Aorta (tissue), 5 donors: ENCODE data around the gene CDK5RAP3. TPM values are rescaled to one million over a fixed set of nuclear protein-coding genes. Genes with fewer than 3 reads are reported as not detected.

ENCODE experiments used
- ATAC-seq: fragments of 200-7000 bp; cut with Tn5 transposase; one replicate; pipeline ENCODE4 v1.9.1; 2022; ENCODE audit warnings: moderate library complexity; ENCODE audit not compliant: low FRiP score
- DNase-seq, 2 donors: peaks; one replicate each; pipeline ENCODE4 v3.0.0-alpha.2; 2020
- H3K27ac ChIP-seq, 2 donors: one replicate each; pipeline ENCODE4 v1.5.1; 2013; ENCODE audit warnings: low read length in 2 of 2, mild to moderate bottlenecking in 2 of 2, moderate library complexity in 2 of 2, control low read depth in 1 of 2, inconsistent platforms in 1 of 2, low read depth in 1 of 2
- H3K27me3 ChIP-seq, 2 donors: one replicate each; pipeline ENCODE4 v1.6.1; 2013; ENCODE audit warnings: control low read depth in 1 of 2, low read length in 1 of 2, mild to moderate bottlenecking in 1 of 2, moderate library complexity in 1 of 2; ENCODE audit not compliant: insufficient read depth in 2 of 2, control insufficient read depth in 1 of 2
- H3K36me3 ChIP-seq, 2 donors: one replicate each; pipeline ENCODE4 v1.6.1; 2013; ENCODE audit warnings: control low read depth in 1 of 2, low read length in 1 of 2, mild to moderate bottlenecking in 1 of 2; ENCODE audit not compliant: insufficient read depth in 2 of 2, control insufficient read depth in 1 of 2
- H3K4me1 ChIP-seq, 2 donors: one replicate each; pipeline ENCODE4 v1.6.1; 2013; ENCODE audit warnings: low read length in 2 of 2, control low read depth in 1 of 2, mild to moderate bottlenecking in 1 of 2, moderate library complexity in 1 of 2; ENCODE audit not compliant: insufficient read depth in 2 of 2, control insufficient read depth in 1 of 2
- H3K4me3 ChIP-seq, 2 donors: one replicate each; pipeline ENCODE4 v1.5.1; 2013; ENCODE audit warnings: low read length in 2 of 2, control low read depth in 1 of 2, mild to moderate bottlenecking in 1 of 2
- H3K9me3 ChIP-seq: one replicate; pipeline ENCODE4 v1.6.1; 2013; ENCODE audit warnings: mild to moderate bottlenecking, low read length; ENCODE audit not compliant: control insufficient read depth
- WGBS, 2 donors: extraction: QIAGEN DNeasy Blood & Tissue Kit; methylation state at CpG; one replicate each; pipeline ENCODE4 v1.1.7; 2013; 5-methylcytosine and 5-hydroxymethylcytosine counted together
- intact Hi-C, 2 donors: fragments of 100-400 bp; cut with DNase I; formaldehyde crosslinking; loops; one replicate each; pipeline versions ENCODE4 v1.14.2 to v1.15.0; 2022
- polyA plus RNA-seq, 2 donors: library from polyadenylated mRNA; stranded (reverse); fragments of 200-250 nt; gene quantifications; one replicate each; pipeline ENCODE4 v1.2.3, GENCODE V29; 2013
- total RNA-seq, 2 donors: library from RNA; stranded (reverse); fragmentation: NEBNext Ultra II Directional; extraction: Animal tissue kit (Norgen Biotek cat#: 25700); gene quantifications; one replicate each; pipeline ENCODE4 v1.2.1, GENCODE V29; 2021
- donor health status: healthy with polysubstance abuse.
- donor health status: Bipolar disorder and iron deficiency.
- donor health status: DM: no; HTN: no; CAD: no.
- donor health status: DM: no; HTN: no; CAD: no.
- donor health status: DM: yes; HTN: yes; CAD: no.

CDK5RAP3 gene
- total and polyA plus RNA-seq, 4 donors = 66.1 to 679 (median 148) TPM

GRCh38 chr17:48025040-48025903 is 54.4 kb downstream of the CDK5RAP3 start:
- Histone ChIP-seq H3K36me3 (no peaks in the 10 kb centered on the region), H3K27ac (peak overlapping the region in 1 of 2 donors; percentile 4), H3K4me3 (no peak overlapping the region), H3K9me3 (no peaks in the 10 kb centered on the region), H3K4me1 (no peaks in the 10 kb centered on the region), H3K27me3 (no peaks in the 10 kb centered on the region)
- 0 to 1% methylated on average over 56 of the region's 56 CpGs for WGBS, 2 donors
- ATAC-seq (peak; percentile 94), DNase-seq (peak; percentile 99)
- intact Hi-C loops = loop anchor here (1.0 to 10.0 kb wide), 3 partner anchors 49 to 570 kb away; partner anchors contain the start of genes HOXB3 (in 1 of the 2) and HOXB5 (in 1 of the 2)

GRCh38 chr17:48025904-48026501 is 55.1 kb downstream of the CDK5RAP3 start:
- no peaks in the 10 kb centered on the region for H3K4me1 ChIP-seq
- no peak overlapping the region for H3K4me3 ChIP-seq
- H3K27me3 ChIP-seq = no peaks in the 10 kb centered on the region
- no peaks in the 10 kb centered on the region for H3K36me3 ChIP-seq
- WGBS, 2 donors = 2 to 3% methylated on average over 8 of the region's 8 CpGs
- ATAC-seq (no peak), DNase-seq (peak in 1 of 2 donors; percentile 63)
- peak overlapping the region; percentile 62 to 69 for H3K27ac ChIP-seq
- no peaks in the 10 kb centered on the region for H3K9me3 ChIP-seq
- intact Hi-C loops = loop anchor here (1.0 to 10.0 kb wide), 4 partner anchors 23 to 569 kb away; partner anchors contain the start of genes HOXB3 (in 1 of the 2), HOXB5 (in 1 of the 2) and NFE2L1 (in 1 of the 2)

GRCh38 chr17:48026502-48027321 is 55.8 kb downstream of the CDK5RAP3 start:
- Histone ChIP-seq H3K4me3 (no peak overlapping the region), H3K27me3 (no peaks in the 10 kb centered on the region), H3K9me3 (no peaks in the 10 kb centered on the region), H3K27ac (peak overlapping the region in 1 of 2 donors; percentile 69), H3K4me1 (no peaks in the 10 kb centered on the region), H3K36me3 (no peaks in the 10 kb centered on the region)
- peak; percentile 79 for ATAC-seq
- intact Hi-C loops = loop anchor here (1.0 to 10.0 kb wide), 4 partner anchors 22 to 568 kb away; partner anchors contain the start of genes HOXB3 (in 1 of the 2), HOXB5 (in 1 of the 2) and NFE2L1 (in 1 of the 2)
- 7 to 10% methylated on average over 18 of the region's 18 CpGs for WGBS, 2 donors
- peak; percentile 93 to 94 for DNase-seq

GRCh38 chr17:48027322-48027981 is 56.5 kb downstream of the CDK5RAP3 start:
- no peak overlapping the region for H3K27ac ChIP-seq
- intact Hi-C loops = loop anchor here in 1 of 2 donors (2.0 to 10.0 kb wide), 2 partner anchors 21 to 567 kb away; partner anchors contain the start of genes HOXB3, HOXB5 and NFE2L1
- 90 to 91% methylated on average over 12 of the region's 12 CpGs for WGBS, 2 donors
- no peaks in the 10 kb centered on the region for H3K36me3 ChIP-seq
- no peak overlapping the region for H3K4me3 ChIP-seq
- no peaks in the 10 kb centered on the region for H3K27me3 ChIP-seq
- H3K9me3 ChIP-seq = no peaks in the 10 kb centered on the region
- ATAC-seq (no peak), DNase-seq (peak in 1 of 2 donors; percentile 50)
- H3K4me1 ChIP-seq = no peaks in the 10 kb centered on the region

DNA sequence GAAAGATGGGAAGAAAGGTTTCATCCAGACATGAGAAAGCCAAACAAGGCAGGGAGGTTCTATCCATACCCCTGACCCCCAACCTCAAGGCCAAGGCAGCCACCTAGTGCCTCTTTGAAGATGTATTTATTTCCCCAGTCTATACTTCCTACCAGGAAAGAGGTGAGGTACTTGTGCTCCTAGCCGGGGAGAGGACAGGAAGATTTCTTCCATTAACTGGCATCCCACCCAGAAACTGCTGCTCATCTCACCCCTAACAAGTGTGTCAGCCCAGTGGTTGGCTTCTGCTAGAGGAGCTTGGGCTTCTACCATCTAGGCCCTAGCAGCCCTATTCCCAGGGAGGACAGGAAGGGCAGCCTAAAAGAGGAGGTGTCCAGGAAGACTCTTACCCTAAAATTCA is 57.8 kb downstream of the CDK5RAP3 start:
- Histone ChIP-seq H3K4me1 (no peaks in the 10 kb centered on the region), H3K36me3 (peaks cover 0 to 3% of the 10 kb centered on the region in 2 donors), H3K9me3 (no peaks in the 10 kb centered on the region), H3K27ac (no peak overlapping the region), H3K4me3 (no peak overlapping the region), H3K27me3 (no peaks in the 10 kb centered on the region)
- no peak for ATAC-seq
- peak in 1 of 2 donors; percentile 32 for DNase-seq
- intact Hi-C loops = loop anchor here in 1 of 2 donors (10.0 kb wide), 1 partner anchor 566 kb away; the partner anchor contains the start of genes HOXB3 and HOXB5
- 77 to 88% methylated on average over 1 of the region's 1 CpG for WGBS, 2 donors

- H3K4me1 ChIP-seq = no peaks in the 10 kb centered on the region
- H3K27ac ChIP-seq = no peak overlapping the region
- peaks cover 0 to 3% of the 10 kb centered on the region in 2 donors for H3K36me3 ChIP-seq
- DNase-seq = peak; percentile 60 to 72
- 14 to 20% methylated on average over 5 of the region's 5 CpGs for WGBS, 2 donors
- ATAC-seq = no peak
- no peaks in the 10 kb centered on the region for H3K27me3 ChIP-seq
- intact Hi-C loops = no loop called here
- no peak overlapping the region for H3K4me3 ChIP-seq
- no peaks in the 10 kb centered on the region for H3K9me3 ChIP-seq
These were observed 59.6 kb downstream of the CDK5RAP3 start for GRCh38 chr17:48030531-48030930.
